Pulmonary artery endothelial cell (primary cell): ENCODE data around the gene SKAP1. TPM values are rescaled to one million over a fixed set of nuclear protein-coding genes. Genes with fewer than 3 reads are reported as not detected.

ENCODE experiments used
- DNase-seq: peaks from one replicate; pipeline ENCODE4 v3.0.0-alpha.2; 2011; ENCODE audit warnings: low read depth, low spot score
- total RNA-seq: library from RNA; depleted of rRNA; stranded (reverse); fragments of >200 nt; gene quantifications from 2 replicates; pipeline ENCODE4 v1.2.3, GENCODE V29; 2014

The SKAP1 gene
- not detected in 2 replicates for total RNA-seq

GRCh38 chr17:48429638-48430586, at the start of gene SKAP1:
SKAP1 (minus strand) TSS chr17:48430214.
- DNase-seq, result no peak

GRCh38 chr17:48479014-48479402, 49.0 kb upstream of the SKAP1 start:
- no peak for DNase-seq

- no peak for DNase-seq
These were observed 48.4 kb upstream of the SKAP1 start for GRCh38 chr17:48478224-48479013.

- DNase-seq, result no peak
These were observed 47.2 kb upstream of the SKAP1 start for GRCh38 chr17:48477221-48477620.

- DNase-seq, result no peak
These were observed 42.6 kb upstream of the SKAP1 start for GRCh38 chr17:48472411-48473281.

- no peak for DNase-seq
These were observed 41.9 kb upstream of the SKAP1 start for GRCh38 chr17:48471817-48472410.

- no peak for DNase-seq
These were observed 40.5 kb upstream of the SKAP1 start for GRCh38 chr17:48470388-48471034.

GRCh38 chr17:48469227-48469626, 39.2 kb upstream of the SKAP1 start:
- DNase-seq, result no peak

- no peak for DNase-seq
These were observed 38.3 kb upstream of the SKAP1 start for GRCh38 chr17:48468299-48468698.

GRCh38 chr17:48465884-48466283, 35.9 kb upstream of the SKAP1 start:
- no peak for DNase-seq

GRCh38 chr17:48463526-48463925, 33.5 kb upstream of the SKAP1 start:
- no peak for DNase-seq

GRCh38 chr17:48462946-48463345, 32.9 kb upstream of the SKAP1 start:
- no peak for DNase-seq

- no peak for DNase-seq
These were observed 30.0 kb upstream of the SKAP1 start for GRCh38 chr17:48460052-48460451.

GRCh38 chr17:48459070-48459844, 29.2 kb upstream of the SKAP1 start:
- no peak for DNase-seq

GRCh38 chr17:48457080-48457836, 27.2 kb upstream of the SKAP1 start:
- DNase-seq, result no peak

- no peak for DNase-seq
These were observed 26.6 kb upstream of the SKAP1 start for GRCh38 chr17:48456589-48456988.

GRCh38 chr17:48455791-48456190, 25.8 kb upstream of the SKAP1 start:
- DNase-seq, result no peak

GRCh38 chr17:48453447-48453846, 23.4 kb upstream of the SKAP1 start:
- no peak for DNase-seq

GRCh38 chr17:48451489-48451888, 21.5 kb upstream of the SKAP1 start:
- DNase-seq, result no peak
